HG03460 (cell line): ENCODE measurements around the gene AKTIP.
"Not testable (repeated sequence)": the region's sequence is repeated elsewhere in the genome, so short reads cannot be mapped to it uniquely, and the experiment has no call there.

ENCODE experiments used
- ATAC-seq: cut with Tn5 transposase; IDR thresholded peaks from one replicate; pipeline ENCODE4 v1.9.1; 2021; ENCODE audit not compliant: unreplicated experiment

Gene AKTIP

DNA sequence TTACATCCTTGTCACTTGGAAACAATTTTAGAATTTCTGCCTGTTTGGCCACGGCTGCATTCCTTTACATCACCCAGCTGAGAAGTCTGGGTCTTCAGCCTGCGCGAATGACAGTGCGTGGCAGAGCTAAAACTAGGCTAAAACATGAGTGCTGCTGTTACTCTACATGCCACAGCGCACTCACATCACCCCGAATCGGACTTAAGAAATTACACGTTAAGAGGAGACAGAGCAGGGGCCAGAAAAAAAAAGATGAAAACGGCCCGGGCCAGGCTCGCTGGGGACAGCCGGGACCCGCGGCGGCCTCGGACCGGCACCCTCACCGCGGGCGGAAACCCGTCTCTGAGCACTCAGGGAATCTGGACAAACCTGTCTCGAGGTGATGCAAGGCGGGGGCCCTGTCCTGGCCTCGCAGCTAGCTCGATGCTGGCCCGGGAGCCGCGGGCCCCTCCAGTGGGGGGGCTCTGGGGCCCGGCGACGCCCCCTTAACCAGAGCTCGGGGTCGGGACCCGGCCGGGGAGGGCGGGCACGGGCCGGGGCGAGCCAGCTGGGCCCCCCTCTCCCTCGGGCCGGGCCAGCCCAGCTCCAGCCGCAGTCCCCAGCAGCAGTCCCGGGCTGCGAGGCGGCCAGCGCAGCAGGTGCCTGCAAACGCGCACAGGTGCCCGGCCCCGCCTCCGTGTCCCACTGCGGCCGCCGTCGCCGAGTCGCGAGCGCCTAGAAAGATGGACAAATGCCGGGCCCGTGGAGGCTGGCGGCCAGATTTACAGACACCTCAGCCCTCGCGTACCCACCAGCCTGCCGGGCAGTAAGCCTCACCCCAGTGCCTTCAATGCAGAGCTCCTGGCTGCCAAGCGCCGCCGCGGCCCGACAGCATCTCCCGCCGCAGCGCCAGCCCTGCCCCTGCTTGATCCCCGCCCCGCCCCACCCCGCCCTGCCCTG is at the start of gene AKTIP:
AKTIP (minus strand) TSS at position 879 of the 939 bp plus-strand sequence. CDS start 2,950 bp downstream, outside the sequence.
- peak; percentile 26 for ATAC-seq

DNA sequence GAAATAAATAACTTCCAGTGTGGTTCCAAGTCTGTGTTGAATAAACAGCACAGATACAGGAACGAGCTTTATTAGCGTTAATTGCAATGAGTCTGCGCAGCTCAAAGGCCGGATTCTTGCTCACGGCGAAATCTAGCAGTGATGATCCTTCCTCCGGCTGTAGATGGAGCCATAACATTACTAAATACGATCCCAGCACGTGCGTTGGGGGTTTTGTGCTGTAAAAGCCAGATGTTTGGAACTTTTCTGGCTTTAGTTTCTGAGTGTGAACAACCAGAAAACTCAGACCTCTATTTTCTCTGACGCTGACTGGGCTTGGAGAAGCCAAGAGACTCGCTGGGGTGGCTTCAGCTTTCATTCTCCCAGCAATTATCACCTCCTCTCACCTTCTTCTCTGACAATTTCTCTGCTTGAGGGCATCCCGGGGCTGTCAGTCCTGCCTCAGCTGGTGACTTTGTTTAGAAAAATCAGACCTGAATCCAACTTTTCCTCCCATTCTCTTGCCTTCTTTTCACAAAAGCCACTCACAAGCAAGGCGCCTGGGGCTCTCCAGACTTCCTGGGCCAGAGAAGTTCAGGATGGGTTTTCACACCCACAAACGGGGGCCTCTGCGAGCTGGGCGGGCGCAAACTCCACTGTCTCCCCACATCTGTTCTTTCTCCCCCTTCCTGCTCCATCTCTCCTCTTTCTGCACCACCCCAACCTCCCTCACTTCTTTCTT is 47.1 kb upstream of the AKTIP start:
- no peak for ATAC-seq

DNA sequence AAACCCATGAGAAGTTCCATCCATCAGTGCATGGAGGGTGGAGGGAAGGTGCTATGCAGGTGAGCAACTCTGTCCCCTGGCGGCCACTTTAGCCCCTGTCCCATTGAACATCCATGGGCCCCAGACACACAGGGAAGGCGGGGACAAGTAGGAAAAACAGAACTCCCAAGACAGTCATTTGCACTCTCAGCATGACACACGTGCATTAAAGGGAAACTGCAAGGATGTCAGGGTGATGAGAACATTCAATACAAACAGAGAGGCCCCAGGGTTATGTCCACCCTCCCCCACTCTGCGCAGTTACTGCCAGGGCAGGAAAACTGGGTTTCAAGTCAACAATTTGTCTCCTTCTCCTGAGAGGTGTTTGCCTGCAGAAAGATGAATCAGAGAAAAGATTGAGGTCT is 44.0 kb upstream of the AKTIP start:
- no peak for ATAC-seq

DNA sequence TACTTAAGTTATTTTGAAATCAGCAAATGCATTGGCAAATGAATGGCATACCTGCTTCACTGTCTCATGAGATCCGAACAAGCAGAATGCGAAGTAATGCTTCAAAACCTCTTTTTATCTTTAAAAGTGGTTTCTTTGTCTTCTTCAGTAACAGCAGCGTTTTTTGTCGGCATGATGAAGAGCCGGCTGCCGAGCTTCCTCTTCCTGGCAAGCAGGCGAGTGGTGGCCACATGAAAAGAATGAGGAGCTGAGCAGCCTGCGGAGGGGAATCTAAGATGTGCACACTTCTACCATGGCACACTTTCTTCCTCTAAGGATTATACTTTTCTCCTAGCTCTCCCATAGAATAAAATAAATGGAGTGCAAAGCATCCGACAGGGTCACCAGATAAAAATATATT is 42.4 kb upstream of the AKTIP start:
- no peak for ATAC-seq

DNA sequence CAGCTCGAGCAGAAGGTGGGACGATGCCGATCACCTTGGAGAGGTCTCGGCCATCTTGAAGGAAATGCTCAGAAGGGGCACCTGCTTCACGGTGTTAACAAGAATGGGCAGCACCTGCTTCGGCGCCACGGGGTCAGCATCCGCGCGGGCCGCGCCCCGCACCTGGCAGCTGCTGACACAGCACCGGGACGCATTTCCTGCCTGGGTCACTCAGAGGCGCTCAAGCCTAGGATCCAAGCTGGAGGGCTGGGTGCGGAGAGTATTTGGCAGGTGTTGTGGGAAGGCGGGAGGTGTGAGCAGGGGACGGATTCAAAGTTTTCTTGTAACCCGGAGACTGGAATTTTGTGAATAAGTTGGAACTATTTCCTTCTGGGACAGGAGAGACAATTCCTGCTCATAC is 39.3 kb upstream of the AKTIP start:
- no peak for ATAC-seq

DNA sequence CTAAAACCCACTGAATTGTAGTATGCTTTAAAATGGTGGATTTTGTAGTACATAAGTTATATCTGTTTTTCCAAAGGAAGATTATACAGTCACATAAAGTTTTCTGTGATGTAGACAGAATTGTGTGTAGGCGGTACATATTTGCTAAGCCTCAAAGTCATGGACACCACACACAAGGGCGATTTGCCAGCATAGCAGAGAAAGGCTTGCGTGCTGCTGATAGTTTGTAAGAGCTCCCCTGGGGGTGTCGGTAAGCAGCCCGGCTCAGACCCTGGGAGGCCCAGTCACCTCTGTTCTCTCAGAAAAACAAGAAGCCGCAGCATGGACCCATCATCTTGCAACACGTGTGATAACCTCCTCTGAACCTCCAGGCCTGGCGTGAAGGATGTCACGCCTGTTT is 38.3 kb upstream of the AKTIP start:
- ATAC-seq, result no peak

DNA sequence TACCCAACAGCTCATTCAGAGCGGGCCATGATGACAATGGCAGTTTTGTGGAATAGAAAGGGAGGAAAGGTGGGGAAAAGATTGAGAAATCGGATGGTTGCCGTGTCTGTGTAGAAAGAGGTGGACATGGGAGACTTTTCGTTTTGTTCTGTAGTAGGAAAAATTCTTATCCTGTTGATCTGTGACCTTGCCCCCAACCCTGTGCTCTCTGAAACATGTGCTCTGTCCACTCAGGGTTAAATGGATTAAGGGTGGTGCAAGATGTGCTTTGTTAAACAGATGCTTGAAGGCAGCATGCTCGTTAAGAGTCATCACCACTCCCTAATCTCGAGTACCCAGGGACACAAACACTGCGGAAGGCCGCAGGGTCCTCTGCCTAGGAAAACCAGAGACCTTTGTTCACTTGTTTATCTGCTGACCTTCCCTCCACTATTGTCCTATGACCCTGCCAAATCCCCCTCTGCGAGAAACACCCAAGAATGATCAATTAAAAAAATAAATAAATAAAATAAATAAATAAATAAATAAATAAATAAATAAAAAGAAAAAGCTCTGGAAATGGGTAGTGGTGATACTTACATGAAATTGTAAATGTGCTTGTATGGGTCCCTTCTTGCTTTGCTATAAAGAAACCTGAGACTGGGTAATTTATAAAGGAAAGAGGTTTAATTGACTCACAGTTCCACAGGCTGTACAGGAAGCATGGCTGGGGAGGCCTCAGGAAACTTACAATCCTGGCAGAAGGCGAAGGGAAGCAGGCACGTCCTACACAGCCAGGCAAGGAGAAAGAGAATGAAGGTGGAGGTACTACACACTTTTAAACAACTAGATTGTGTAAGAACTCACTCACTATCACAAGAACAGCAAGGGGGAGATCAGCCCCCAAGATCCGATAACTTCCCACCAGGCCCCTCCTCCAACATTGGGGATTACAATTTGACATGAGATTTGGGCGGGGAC is 37.0 kb upstream of the AKTIP start:
- ATAC-seq, result not testable (repeated sequence)

DNA sequence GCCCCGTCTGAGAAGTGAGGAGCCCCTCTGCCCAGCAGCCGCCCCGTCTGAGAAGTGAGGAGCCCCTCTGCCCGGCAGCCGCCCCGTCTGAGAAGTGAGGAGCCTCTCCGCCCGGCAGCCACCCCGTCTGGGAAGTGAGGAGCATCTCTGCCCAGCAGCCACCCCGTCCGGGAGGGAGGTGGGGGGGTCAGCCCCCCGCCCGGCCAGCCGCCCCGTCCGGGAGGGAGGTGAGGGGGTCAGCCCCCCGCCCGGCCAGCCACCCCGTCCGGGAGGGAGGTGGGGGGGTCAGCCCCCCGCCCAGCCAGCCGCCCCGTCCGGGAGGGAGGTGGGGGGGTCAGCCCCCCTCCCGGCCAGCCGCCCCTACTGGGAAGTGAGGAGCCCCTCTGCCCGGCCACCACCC is 36.3 kb upstream of the AKTIP start:
- ATAC-seq, result not testable (repeated sequence)

DNA sequence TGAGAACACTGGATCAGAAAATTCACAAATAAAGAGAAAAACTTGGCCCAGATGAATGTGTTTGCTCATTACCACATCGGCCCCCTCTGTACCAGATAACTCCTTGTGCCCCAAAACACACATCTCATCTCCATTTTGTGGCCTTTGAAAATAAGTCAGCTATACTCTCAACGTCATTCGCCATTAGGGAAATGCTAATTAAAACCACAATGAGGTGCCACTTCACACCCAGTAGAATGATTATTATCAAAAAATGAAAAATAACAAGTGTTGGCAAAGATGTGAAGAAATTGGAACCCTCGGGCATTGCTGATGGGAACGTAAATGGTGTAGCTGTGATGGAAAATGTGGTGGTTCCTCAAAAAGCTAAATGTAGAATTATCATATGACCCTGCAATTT is 34.6 kb upstream of the AKTIP start:
- ATAC-seq, result no peak

DNA sequence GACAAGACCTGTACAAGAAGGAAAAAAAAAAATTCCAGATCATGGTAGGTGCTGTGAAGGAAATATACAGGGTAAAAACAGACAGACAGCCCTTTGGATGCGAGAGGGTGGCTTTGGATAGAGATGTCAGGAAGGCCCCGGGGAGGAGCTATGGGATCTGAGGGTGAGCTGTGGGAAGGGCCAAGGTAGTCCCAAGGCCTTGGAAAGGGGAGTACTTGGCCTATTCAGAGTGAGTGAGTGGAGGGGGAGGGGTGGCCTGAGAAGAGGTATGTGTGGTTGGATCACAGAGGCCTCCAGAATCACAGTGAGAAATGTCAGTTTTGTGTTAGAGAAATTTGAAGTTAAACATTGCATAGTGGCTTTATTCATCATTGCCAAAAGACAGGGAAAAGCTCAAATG is 31.2 kb upstream of the AKTIP start:
- ATAC-seq, result no peak

DNA sequence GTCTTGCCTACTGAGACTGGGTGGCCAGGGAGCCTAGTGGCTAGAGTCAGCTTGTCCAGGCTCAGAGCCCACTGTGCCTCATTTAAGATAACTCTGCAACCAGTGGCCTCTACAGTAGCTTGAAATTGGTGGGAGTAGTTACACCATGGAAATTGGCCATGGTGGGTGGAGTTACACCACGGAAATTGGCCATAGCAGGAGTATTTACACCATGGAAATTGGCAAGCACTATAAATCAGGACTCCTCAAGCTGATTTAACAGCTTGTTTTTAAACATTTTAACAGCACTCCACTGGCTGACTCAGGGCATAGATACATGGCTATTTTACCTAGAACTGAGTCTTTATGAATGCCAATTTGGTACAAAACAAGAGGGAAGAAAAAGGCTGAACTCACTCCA is 27.7 kb upstream of the AKTIP start:
- no peak for ATAC-seq

DNA sequence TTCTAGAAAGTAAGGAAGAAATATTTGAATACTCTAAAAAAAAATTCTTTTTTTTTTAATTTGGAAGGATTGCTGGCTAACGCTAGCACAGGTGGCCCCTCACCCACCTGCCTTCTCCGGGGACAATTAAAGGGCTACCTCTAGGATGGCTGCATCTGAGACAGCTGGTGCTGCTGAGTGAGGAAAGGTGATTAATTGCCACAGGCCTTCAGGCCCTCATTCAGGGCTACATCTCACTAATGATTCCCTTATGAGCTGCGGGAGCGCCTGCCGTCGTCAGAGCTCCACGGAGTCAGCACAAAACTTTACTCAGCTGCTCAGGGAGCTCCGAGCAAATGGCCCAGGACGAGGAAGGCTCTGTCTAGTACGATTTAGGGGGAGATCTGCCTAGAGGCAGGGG is 27.0 kb upstream of the AKTIP start:
- no peak for ATAC-seq

DNA sequence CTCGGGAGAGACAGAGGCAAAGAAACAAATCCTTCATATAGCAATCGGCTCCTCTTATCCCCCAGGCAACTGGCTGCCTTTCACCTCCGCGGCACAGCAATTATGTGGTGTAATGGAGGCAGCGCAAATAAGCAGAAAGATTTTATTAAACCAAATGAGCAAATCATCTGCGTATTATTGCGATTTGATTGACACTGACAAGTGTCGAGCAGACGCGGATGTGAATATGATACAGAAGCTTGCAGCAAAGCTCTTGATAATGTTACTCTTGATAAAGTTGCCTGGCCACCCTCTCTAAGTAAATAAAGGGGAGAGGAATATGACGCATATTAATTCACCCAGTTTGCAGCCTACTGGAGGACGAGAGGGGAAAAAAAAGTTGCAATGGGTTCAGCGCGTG is 26.5 kb upstream of the AKTIP start:
- no peak for ATAC-seq

DNA sequence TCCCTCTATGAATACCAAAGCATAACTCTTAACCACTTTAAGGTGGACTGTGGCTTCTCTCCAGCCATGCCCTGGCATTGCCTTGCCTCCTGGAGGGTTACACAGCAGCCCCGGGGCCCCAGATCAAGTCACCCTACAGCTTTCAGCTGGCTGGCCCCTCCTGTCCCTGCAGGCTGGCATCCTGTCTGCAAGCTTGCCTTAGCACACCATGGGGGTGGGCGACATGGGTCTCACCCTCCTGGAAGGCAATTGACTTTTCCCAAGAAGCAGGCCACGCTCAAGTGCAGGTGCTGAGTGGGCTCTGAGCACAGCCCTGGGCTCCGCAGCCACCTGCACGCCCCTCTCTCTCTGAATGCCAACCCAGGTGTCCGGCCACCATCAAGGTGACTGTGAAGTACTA is 25.8 kb upstream of the AKTIP start:
- ATAC-seq, result no peak

DNA sequence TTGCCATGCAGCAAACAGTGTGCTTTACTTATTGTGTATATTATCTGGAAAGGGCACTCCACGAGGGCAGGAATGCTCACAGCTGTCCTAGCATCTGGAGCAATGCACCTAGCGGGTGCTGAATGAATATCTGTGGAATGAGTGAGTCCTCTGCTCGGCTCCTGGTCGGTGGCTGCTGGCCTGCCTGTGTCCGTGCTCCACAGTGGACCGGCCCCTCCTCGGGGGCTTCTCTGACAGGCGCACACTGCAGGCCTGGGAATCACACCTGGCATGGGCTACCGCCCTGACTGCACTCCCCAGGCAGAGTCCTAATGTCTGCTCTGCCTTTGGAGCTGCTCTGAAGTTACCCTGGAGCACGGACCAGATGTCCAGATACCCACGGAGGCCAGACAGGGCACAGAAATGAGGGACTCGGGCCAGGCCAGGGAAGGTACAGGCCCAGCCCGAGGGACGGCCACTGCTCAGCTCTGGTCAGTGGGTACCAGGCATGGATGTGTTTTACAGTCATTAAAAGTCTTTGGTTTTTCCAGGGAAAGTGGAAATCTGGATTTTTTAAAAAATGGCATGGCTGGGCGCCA is 21.1 kb upstream of the AKTIP start:
- no peak for ATAC-seq

DNA sequence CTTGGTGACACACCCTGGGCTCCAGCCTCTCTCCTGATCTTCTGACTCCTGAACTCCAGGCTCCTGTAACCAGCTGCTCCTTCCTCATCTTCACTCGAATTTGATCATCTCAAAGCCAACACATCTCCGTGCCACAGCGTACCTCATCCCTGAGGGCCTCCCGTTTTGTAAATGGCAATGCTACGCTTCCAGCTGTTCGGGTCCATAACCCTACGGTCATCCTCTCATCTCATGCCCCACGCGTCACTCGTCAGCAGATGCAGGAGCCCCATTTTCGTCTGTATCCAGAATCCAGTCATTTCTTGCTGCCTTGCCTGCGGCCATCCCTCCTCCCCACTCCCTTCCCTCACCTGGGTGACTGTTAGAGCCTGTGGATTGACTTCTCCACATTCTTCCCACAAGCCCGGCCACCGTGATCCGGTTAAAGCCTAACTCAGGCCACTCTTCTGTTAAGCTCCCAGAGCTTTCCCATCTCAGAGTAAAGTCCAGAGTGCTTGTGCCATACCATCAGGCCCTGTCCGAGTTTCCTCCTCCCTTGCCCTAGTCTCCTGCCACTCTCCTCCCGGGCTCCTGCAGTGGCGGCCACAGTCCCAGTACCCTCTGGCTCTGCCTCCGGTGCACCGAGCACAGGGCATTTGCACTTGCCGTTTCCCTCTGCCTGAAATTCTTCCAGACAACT is 20.3 kb upstream of the AKTIP start:
- no peak for ATAC-seq

DNA sequence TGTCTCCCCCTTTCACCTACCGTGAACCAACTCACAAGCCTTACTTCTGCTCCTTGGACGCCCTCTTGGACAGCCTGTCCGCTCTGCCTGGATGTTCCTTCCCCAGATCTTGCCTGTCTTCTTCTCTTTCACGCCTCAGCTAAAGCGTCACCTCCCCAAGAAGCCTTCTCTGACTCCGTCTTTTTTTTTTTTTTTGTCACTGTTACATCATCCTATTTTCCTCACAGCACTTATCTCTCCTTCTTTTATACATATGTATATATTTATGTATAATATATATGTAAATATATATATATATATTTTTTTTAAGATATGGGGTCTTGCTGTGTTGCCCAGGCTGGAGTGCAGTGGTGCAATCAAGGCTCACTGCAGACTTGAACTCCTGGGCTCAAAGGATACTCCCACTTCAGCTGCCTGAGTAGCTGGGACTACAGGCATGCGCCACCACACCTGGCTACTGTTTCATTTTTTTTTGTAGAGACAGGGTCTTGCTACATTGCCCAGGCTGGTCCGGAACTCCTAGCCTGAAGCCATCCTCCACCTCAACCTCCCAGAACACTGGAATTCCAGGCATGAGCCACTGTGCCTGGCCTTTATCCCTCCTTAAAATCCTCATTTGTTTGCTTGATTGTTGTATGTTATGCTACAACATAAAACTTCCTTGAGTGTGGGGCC is 16.5 kb upstream of the AKTIP start:
- no peak for ATAC-seq

DNA sequence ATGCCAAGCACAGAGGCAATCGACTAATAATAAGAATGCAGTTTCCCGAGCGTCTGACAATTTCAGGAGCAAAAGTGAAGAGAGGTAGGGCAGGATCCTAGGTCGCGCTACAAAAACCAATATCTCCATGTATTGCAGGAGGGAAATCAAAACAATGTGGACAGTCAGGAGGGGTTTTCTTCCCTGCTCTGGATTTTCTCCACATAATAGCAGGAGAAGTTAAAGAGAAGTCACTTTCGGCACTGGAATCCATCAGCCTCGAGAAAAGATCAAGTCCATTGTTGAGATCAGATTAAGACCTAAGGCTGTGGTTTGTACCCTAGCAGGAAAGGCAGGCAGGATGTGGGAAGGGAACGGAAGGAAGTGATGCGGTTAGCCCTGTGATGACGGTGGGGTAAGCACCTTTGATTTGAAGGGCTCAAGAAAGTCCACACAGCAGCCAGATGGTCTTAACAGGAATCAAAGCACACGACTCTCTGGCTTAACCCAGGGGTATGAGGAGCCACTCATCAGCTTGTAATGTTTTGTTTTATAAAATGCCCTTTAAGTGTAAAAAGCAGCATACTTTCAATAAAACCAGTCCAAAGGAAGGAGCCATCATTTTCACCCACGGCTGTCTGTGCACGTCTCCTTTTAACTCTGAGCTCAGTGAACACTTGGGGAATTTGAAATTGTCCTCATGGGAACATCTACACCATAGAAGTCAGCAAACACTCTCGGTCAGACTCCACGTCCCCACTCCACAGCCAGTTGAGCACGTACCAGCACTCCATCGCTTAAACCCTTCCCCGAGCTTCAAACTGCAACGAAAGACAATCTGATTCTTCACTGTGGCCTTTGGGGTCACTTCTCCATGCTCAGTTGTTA is 15.8 kb upstream of the AKTIP start:
- peak; percentile 97 for ATAC-seq

DNA sequence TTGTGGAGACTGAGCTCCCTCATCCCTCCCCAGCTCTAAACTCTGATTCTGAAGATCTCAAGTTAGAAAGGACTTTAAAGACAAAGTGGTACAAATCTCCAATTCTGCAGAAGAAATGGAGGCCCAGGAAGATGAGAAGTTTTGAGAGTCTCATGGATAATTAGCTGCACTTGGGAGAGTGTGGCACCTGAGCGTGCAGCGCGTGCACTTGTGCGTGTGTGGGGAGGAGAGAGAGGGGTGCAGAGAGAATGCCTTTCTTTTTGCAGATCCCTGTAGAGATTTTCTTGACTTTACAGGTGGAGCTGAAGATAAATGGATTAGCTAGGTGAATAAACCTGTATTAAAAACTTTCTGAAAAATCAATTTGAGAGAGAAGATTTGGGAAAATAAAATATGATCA is 14.8 kb upstream of the AKTIP start:
- no peak for ATAC-seq
